ENCODE results near the gene MIR17HG.

The MIR17HG gene

GRCh38 chr13:91370501-91370900 lies 23.0 kb downstream of the MIR17HG start:
- no peaks in the 10 kb centered on the region for H3K36me3 Mint-ChIP-seq (ENCODE audit: low read depth)
- no peak overlapping the region for H3K4me3 Mint-ChIP-seq
- peaks cover 4% of the 10 kb centered on the region for H3K27me3 Mint-ChIP-seq
- peaks cover 43% of the 10 kb centered on the region for H3K4me1 Mint-ChIP-seq
- DNase-seq, result no peak
- H3K9me3 Mint-ChIP-seq, result no peaks in the 10 kb centered on the region
- no peak for ATAC-seq
- no peak overlapping the region for H3K27ac Mint-ChIP-seq

GRCh38 chr13:91372911-91373310 lies 25.4 kb downstream of the MIR17HG start:
- Mint-ChIP-seq H3K4me3 (no peak overlapping the region), H3K9me3 (no peaks in the 10 kb centered on the region), H3K4me1 (peaks cover 26% of the 10 kb centered on the region), H3K27ac (no peak overlapping the region), H3K36me3 (ENCODE audit: low read depth) (no peaks in the 10 kb centered on the region), H3K27me3 (peaks cover 7% of the 10 kb centered on the region)
- DNase-seq (no peak), ATAC-seq (no peak)

- Mint-ChIP-seq H3K36me3 (ENCODE audit: low read depth) (no peaks in the 10 kb centered on the region), H3K4me1 (peaks cover 8% of the 10 kb centered on the region), H3K27me3 (peaks cover 11% of the 10 kb centered on the region), H3K27ac (no peak overlapping the region), H3K4me3 (no peak overlapping the region), H3K9me3 (no peaks in the 10 kb centered on the region)
- DNase-seq, result no peak
- peak; percentile 93 for ATAC-seq
These were observed 27.7 kb downstream of the MIR17HG start for GRCh38 chr13:91375116-91375729.

GRCh38 chr13:91381371-91381770 lies 33.9 kb downstream of the MIR17HG start:
- Mint-ChIP-seq H3K36me3 (ENCODE audit: low read depth) (no peaks in the 10 kb centered on the region), H3K9me3 (no peaks in the 10 kb centered on the region), H3K27ac (no peak overlapping the region), H3K4me1 (peaks cover 4% of the 10 kb centered on the region), H3K27me3 (peaks cover 18% of the 10 kb centered on the region), H3K4me3 (no peak overlapping the region)
- no peak for DNase-seq
- no peak for ATAC-seq

GRCh38 chr13:91383836-91384235 lies 36.3 kb downstream of the MIR17HG start:
- Mint-ChIP-seq H3K4me1 (peaks cover 4% of the 10 kb centered on the region), H3K36me3 (ENCODE audit: low read depth) (no peaks in the 10 kb centered on the region), H3K4me3 (no peak overlapping the region), H3K27me3 (peaks cover 23% of the 10 kb centered on the region), H3K27ac (no peak overlapping the region), H3K9me3 (no peaks in the 10 kb centered on the region)
- DNase-seq (no peak), ATAC-seq (peak; percentile 83)

GRCh38 chr13:91384896-91385295 lies 37.4 kb downstream of the MIR17HG start:
- DNase-seq (no peak), ATAC-seq (no peak)
- Mint-ChIP-seq H3K36me3 (ENCODE audit: low read depth) (no peaks in the 10 kb centered on the region), H3K9me3 (no peaks in the 10 kb centered on the region), H3K4me3 (no peak overlapping the region), H3K4me1 (peaks cover 4% of the 10 kb centered on the region), H3K27me3 (peaks cover 29% of the 10 kb centered on the region), H3K27ac (no peak overlapping the region)

- Mint-ChIP-seq H3K36me3 (ENCODE audit: low read depth) (no peaks in the 10 kb centered on the region), H3K4me3 (no peak overlapping the region), H3K27ac (no peak overlapping the region), H3K4me1 (no peaks in the 10 kb centered on the region), H3K9me3 (no peaks in the 10 kb centered on the region), H3K27me3 (peaks cover 42% of the 10 kb centered on the region)
- DNase-seq, result no peak
- ATAC-seq, result no peak
These were observed 41.7 kb downstream of the MIR17HG start for GRCh38 chr13:91389186-91389585.

- Mint-ChIP-seq H3K9me3 (no peaks in the 10 kb centered on the region), H3K4me1 (peaks cover 15% of the 10 kb centered on the region)
These were observed 50.1 kb downstream of the MIR17HG start for GRCh38 chr13:91397595-91397994.

GRCh38 chr13:91398413-91399188 lies 51.1 kb downstream of the MIR17HG start, which contains the start of gene GPC5:
Gene GPC5, plus strand, starts transcription at chr13:91398621.
- ATAC-seq (peak; percentile 99), DNase-seq (peak; percentile 84)
- H3K27ac Mint-ChIP-seq, result no peak within 1 kb of the TSS
- H3K9me3 Mint-ChIP-seq, result no peaks in the 10 kb centered on the region
- peaks cover 15% of the 10 kb centered on the region for H3K4me1 Mint-ChIP-seq
- H3K36me3 Mint-ChIP-seq (ENCODE audit: low read depth), result no peaks in the 10 kb centered on the region
- peaks cover 75% of the 10 kb centered on the region for H3K27me3 Mint-ChIP-seq
- H3K4me3 Mint-ChIP-seq, result peak within 1 kb of the TSS; percentile 77

More at GRCh38 chr13:91397595-91397994, 50.1 kb downstream of the MIR17HG start:
- Mint-ChIP-seq H3K27me3 (peaks cover 70% of the 10 kb centered on the region), H3K4me3 (no peak overlapping the region), H3K27ac (no peak overlapping the region), H3K36me3 (ENCODE audit: low read depth) (no peaks in the 10 kb centered on the region)
- DNase-seq (no peak), ATAC-seq (no peak)

- DNase-seq (peak; percentile 14), ATAC-seq (peak; percentile 2)
- H3K27me3 Mint-ChIP-seq, result peaks cover 68% of the 10 kb centered on the region
- H3K4me1 Mint-ChIP-seq, result peaks cover 15% of the 10 kb centered on the region
- no peaks in the 10 kb centered on the region for H3K9me3 Mint-ChIP-seq
- peak overlapping the region; percentile 77 for H3K4me3 Mint-ChIP-seq
- no peaks in the 10 kb centered on the region for H3K36me3 Mint-ChIP-seq (ENCODE audit: low read depth)
- no peak overlapping the region for H3K27ac Mint-ChIP-seq
These were observed 51.9 kb downstream of the MIR17HG start for GRCh38 chr13:91399189-91400062.

GRCh38 chr13:91400063-91400399 lies 52.5 kb downstream of the MIR17HG start:
- DNase-seq (no peak), ATAC-seq (no peak)
- Mint-ChIP-seq H3K27ac (no peak overlapping the region), H3K36me3 (ENCODE audit: low read depth) (no peaks in the 10 kb centered on the region), H3K4me3 (peak overlapping the region; percentile 26), H3K4me1 (peaks cover 15% of the 10 kb centered on the region), H3K27me3 (peaks cover 62% of the 10 kb centered on the region), H3K9me3 (no peaks in the 10 kb centered on the region)

- no peaks in the 10 kb centered on the region for H3K36me3 Mint-ChIP-seq (ENCODE audit: low read depth)
- ATAC-seq (no peak), DNase-seq (no peak)
- peaks cover 57% of the 10 kb centered on the region for H3K27me3 Mint-ChIP-seq
- H3K27ac Mint-ChIP-seq, result no peak overlapping the region
- H3K4me3 Mint-ChIP-seq, result no peak overlapping the region
- peaks cover 15% of the 10 kb centered on the region for H3K4me1 Mint-ChIP-seq
- no peaks in the 10 kb centered on the region for H3K9me3 Mint-ChIP-seq
These were observed 53.2 kb downstream of the MIR17HG start for GRCh38 chr13:91400671-91401070.

- H3K36me3 Mint-ChIP-seq (ENCODE audit: low read depth), result no peaks in the 10 kb centered on the region
- DNase-seq, result no peak
- H3K4me3 Mint-ChIP-seq, result no peak overlapping the region
- peaks cover 15% of the 10 kb centered on the region for H3K4me1 Mint-ChIP-seq
- no peak for ATAC-seq
- H3K27me3 Mint-ChIP-seq, result peaks cover 45% of the 10 kb centered on the region
- no peak overlapping the region for H3K27ac Mint-ChIP-seq
- no peaks in the 10 kb centered on the region for H3K9me3 Mint-ChIP-seq
These were observed 54.4 kb downstream of the MIR17HG start for GRCh38 chr13:91401920-91402319.
